ENCODE measurements around the gene PRKAA1. TPM values are rescaled to one million over a fixed set of nuclear protein-coding genes. Genes with fewer than 3 reads are reported as not detected.

Gene PRKAA1
- total RNA-seq, 2 donors from 2014 or later = 39.2 to 60.3 TPM

DNA sequence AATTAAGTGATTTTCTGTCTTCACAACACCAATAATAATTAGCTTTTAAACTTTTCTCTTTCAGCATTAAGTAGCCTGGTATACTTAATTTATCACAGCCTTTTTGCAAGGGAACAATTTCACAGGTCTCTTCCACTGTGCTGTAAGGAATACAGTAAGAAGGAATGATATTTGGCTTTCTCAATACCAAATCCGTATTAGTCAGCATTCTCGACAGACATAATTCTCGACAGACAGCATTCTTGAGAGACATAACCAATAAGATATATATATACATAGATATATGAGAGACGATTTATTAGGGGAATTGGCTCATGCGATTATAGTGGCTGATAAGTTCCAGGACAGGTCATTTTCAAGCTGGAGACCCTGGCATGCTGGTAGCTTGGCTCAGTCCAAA is 18.0 kb downstream of the PRKAA1 start:
- no peak for ATAC-seq (replicated peaks)
- no peaks in the 10 kb centered on the region for H3K9me3 Mint-ChIP-seq
- peaks cover 30% of the 10 kb centered on the region for H3K36me3 Mint-ChIP-seq (ENCODE audit: low read depth)
- no peaks in the 10 kb centered on the region for H3K27me3 Mint-ChIP-seq
- H3K4me1 Mint-ChIP-seq = peaks cover 34% of the 10 kb centered on the region
- no peak overlapping the region for H3K27ac Mint-ChIP-seq
- no peak overlapping the region for H3K4me3 Mint-ChIP-seq

DNA sequence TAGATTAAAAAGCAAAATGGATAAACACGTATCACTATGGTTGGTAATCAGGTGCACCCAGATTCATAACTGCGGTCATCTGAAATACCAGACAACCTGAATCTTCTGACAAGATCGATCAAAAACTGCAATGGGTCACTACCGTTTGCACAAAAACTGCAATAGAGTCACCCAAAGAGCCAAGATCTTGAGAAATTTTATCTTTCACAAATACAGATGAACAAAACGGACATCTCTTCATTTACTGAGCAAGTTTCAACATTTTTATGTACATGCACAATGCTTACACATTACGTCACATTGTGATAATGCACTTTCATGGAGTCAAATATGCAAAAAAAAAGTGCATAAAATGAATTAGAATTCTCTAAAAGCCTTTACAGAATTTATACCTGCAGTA is 18.6 kb downstream of the PRKAA1 start:
- H3K4me1 Mint-ChIP-seq = peaks cover 32% of the 10 kb centered on the region
- H3K36me3 Mint-ChIP-seq (ENCODE audit: low read depth) = peaks cover 37% of the 10 kb centered on the region
- no peak overlapping the region for H3K27ac Mint-ChIP-seq
- no peaks in the 10 kb centered on the region for H3K9me3 Mint-ChIP-seq
- ATAC-seq (replicated peaks) = no peak
- H3K4me3 Mint-ChIP-seq = no peak overlapping the region
- no peaks in the 10 kb centered on the region for H3K27me3 Mint-ChIP-seq

DNA sequence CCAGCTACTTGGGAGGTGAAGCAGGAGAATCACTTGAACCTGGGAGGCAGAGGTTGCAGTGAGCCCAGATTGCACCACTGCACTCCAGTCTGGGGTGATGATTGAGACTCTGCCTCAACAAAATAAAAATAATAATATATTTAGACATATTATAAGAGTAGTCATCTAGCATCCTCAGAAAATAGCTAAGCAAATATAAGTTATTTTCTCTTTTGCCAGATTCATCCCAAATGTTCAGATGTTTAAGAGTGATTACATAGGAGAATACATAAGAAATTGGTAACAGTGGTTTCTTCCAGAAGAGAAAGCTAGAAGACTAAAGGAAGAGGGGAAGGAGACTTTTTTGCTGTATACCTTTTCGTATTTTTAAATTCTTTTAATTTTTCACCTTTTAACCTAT is 20.0 kb downstream of the PRKAA1 start:
- Mint-ChIP-seq H3K4me3 (no peak overlapping the region), H3K27me3 (no peaks in the 10 kb centered on the region), H3K4me1 (peaks cover 25% of the 10 kb centered on the region), H3K9me3 (no peaks in the 10 kb centered on the region), H3K27ac (no peak overlapping the region), H3K36me3 (ENCODE audit: low read depth) (peaks cover 51% of the 10 kb centered on the region)
- ATAC-seq (replicated peaks) = no peak

DNA sequence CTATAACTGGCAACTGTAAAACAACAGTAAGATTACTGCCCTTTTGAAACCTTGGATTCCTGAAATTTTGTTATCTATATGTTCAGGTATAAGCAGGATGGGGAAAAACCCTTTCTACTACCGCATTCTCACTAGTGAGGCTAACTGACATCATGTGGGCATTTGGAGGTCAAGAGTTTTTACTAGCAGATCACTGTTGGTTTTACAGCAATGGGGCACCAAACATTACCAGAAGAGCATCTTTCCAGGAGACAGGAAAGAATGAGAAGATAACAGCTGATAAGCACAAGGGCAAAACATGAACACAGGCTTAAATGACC is 21.6 kb downstream of the PRKAA1 start:
- H3K36me3 Mint-ChIP-seq (ENCODE audit: low read depth) = peaks cover 62% of the 10 kb centered on the region
- H3K9me3 Mint-ChIP-seq = no peaks in the 10 kb centered on the region
- peak; percentile 61 for ATAC-seq (replicated peaks)
- H3K27me3 Mint-ChIP-seq = no peaks in the 10 kb centered on the region
- H3K4me3 Mint-ChIP-seq = peak overlapping the region; percentile 26
- peak overlapping the region; percentile 37 for H3K27ac Mint-ChIP-seq
- peaks cover 16% of the 10 kb centered on the region for H3K4me1 Mint-ChIP-seq

DNA sequence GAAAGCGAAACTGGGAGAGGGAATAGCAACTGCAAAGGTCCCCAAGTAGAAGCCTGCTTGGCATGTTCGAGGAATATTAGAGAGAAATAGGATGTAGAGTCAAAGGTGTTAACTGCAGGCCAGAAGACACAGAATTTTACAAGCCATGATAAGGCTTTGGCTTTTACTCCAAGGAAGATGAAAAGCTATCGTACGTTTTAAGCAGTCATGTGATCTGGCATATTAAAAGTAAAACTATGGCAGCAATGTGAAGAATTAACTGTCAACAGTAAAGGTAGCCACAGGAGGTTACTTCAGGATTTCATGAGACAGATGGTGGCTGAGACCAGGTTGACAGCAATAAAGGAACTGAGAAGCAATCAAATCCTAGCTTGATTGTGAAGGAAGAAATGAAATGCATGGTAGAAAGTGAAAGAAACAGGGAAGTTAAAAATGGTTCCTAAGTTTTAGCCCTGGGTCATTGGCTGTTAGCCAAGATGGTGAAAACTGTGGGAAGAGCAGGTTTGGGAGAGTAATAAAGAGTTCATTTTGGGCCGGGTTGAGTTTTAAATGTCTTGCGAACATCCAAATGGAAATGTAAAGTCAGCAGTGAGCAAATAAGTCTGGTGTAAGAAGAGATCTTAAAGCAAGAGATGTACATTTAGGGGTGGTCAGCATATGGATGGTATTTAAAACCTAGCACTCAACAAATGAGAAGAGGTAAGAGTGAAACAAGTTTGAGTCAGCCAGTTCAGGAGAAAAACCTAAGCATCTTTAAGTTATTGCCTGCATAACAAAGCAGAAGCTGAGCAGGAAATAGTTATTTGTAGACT is 22.1 kb downstream of the PRKAA1 start:
- H3K4me3 Mint-ChIP-seq = peak overlapping the region; percentile 26

DNA sequence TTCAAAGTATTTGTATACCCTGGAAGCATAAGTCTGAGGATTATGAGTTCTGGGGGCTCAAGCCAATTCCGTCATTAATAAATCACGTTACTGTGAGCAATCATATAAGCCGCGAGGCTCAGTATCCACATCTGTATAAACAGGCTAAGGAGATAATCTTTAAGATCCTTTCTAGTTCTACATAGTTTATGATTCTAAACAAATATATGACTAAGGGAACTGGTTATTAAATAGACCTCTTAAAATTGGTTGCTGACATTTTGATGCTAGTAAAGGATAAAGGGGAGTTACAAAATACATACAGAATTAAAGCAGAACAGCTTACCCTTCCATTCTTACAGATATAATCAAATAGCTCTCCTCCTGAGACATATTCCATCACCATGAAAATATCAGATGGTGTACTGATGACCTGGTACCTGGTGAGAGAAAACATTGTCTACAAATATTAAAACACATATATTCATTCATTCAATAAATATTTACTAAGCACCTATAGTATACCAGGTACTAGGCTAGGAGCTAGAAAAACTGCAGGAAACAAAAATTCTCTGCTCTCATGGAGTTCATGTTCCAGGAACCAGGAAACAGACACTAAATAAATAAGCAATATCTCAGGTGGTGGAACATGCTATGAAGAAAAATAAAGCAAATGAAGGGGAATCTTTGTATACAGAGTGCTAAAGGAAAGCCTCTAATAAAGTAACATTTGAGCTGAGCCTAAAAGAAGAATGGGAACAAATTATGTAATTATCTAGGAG is 22.9 kb downstream of the PRKAA1 start:
- no peak for ATAC-seq (replicated peaks)
- Mint-ChIP-seq H3K27ac (peak overlapping the region; percentile 37), H3K9me3 (no peaks in the 10 kb centered on the region)

More for the DNA sequence above, 22.1 kb downstream of the PRKAA1 start:
- Mint-ChIP-seq H3K9me3 (no peaks in the 10 kb centered on the region), H3K27ac (peak overlapping the region; percentile 37), H3K36me3 (ENCODE audit: low read depth) (peaks cover 66% of the 10 kb centered on the region), H3K27me3 (no peaks in the 10 kb centered on the region), H3K4me1 (peaks cover 16% of the 10 kb centered on the region)
- ATAC-seq (replicated peaks) = peak; percentile 76

DNA sequence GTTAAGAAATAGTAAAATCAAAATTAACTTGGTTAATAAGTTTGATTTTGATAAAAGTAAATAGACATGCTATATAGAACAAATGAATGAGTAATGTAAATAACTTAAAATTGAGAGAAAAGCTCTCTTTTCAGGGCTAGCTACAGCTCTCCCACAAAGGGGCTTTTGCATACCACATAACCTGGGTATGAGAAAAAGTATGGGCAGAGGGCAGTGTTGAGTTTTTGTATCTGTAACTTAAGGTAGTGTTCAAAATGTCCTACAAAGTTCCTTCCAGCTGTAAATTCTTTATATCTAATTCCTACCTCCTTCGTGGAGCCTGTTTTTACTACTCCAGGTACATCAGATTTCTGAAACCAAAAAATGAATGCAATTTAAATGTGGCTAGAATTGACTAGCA is 23.6 kb downstream of the PRKAA1 start:
- no peak for ATAC-seq (replicated peaks)
- Mint-ChIP-seq H3K27ac (no peak overlapping the region), H3K4me1 (peaks cover 16% of the 10 kb centered on the region), H3K4me3 (no peak overlapping the region), H3K9me3 (no peaks in the 10 kb centered on the region), H3K27me3 (no peaks in the 10 kb centered on the region), H3K36me3 (ENCODE audit: low read depth) (peaks cover 78% of the 10 kb centered on the region)

More for the DNA sequence above, 22.9 kb downstream of the PRKAA1 start:
- Mint-ChIP-seq H3K4me3 (peak overlapping the region; percentile 26), H3K36me3 (ENCODE audit: low read depth) (peaks cover 71% of the 10 kb centered on the region), H3K27me3 (no peaks in the 10 kb centered on the region), H3K4me1 (peaks cover 16% of the 10 kb centered on the region)

DNA sequence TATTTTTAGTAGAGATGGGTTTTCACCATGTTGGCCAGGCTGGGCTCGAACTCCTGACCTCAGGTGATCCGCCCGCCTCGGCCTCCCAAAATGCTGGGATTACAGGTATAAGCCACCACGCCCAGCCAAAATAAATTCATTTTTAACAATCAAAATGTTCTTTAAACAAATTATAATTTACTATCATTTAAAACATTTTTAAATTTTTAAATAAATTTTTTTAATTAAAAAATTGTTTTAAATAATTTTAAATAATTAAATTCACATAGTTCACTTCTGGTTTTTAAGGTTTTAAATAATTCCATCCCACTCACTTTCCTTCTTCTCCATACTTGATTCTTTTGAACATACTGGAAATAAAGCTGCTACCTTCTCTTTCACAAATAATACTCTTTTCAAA is 27.4 kb downstream of the PRKAA1 start:
- Mint-ChIP-seq H3K27ac (no peak overlapping the region), H3K4me3 (no peak overlapping the region), H3K36me3 (ENCODE audit: low read depth) (peaks cover 93% of the 10 kb centered on the region), H3K27me3 (no peaks in the 10 kb centered on the region), H3K4me1 (peaks cover 4% of the 10 kb centered on the region), H3K9me3 (no peaks in the 10 kb centered on the region)
- ATAC-seq (replicated peaks) = no peak

DNA sequence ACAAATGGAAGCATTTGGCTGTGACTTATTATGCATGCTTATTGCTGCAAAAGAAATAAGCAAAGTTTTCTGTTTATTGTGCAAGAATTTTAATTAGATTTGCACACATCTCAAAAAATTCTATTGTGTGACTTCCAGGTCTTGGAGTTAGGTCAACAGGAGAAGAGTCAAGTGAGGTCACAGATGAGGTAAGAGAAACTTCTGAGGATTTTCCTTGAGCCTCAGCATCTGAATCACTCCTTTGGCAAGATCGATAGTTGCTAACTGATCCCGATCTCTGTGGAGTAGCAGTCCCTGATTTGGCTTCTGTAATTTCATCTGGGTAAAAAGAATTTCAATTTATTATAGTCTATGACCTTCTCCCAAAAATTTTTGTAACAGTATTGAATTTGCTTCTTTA is 35.5 kb downstream of the PRKAA1 start:
- H3K4me3 Mint-ChIP-seq = no peak overlapping the region
- no peaks in the 10 kb centered on the region for H3K4me1 Mint-ChIP-seq
- no peaks in the 10 kb centered on the region for H3K9me3 Mint-ChIP-seq
- peaks cover 90% of the 10 kb centered on the region for H3K36me3 Mint-ChIP-seq (ENCODE audit: low read depth)
- no peaks in the 10 kb centered on the region for H3K27me3 Mint-ChIP-seq
- no peak for ATAC-seq (replicated peaks)
- no peak overlapping the region for H3K27ac Mint-ChIP-seq

DNA sequence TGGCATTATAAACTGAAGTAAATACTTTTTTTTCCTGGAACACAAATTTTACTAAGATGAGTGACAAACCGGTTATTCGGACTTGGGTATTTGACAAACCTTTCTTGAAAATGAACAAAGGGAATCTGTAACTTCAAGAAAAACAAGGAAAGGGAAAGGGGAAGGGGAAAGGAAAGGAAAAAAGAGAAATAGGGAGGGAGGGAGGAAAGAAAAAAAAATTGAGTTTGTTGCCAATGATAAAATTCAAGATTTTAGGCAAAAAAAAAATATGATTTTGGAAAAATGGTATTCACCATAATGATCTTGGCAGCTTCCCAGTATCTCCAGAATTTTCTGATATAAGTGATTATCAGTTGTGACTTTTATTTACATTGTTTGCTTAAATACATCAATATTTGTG is 40.8 kb downstream of the PRKAA1 start:
- no peak for ATAC-seq (replicated peaks)
- H3K4me1 Mint-ChIP-seq = peaks cover 12% of the 10 kb centered on the region
- H3K9me3 Mint-ChIP-seq = no peaks in the 10 kb centered on the region
- peak overlapping the region; percentile 16 for H3K27ac Mint-ChIP-seq
- H3K27me3 Mint-ChIP-seq = no peaks in the 10 kb centered on the region
- no peak overlapping the region for H3K4me3 Mint-ChIP-seq
- peaks cover 49% of the 10 kb centered on the region for H3K36me3 Mint-ChIP-seq (ENCODE audit: low read depth)

DNA sequence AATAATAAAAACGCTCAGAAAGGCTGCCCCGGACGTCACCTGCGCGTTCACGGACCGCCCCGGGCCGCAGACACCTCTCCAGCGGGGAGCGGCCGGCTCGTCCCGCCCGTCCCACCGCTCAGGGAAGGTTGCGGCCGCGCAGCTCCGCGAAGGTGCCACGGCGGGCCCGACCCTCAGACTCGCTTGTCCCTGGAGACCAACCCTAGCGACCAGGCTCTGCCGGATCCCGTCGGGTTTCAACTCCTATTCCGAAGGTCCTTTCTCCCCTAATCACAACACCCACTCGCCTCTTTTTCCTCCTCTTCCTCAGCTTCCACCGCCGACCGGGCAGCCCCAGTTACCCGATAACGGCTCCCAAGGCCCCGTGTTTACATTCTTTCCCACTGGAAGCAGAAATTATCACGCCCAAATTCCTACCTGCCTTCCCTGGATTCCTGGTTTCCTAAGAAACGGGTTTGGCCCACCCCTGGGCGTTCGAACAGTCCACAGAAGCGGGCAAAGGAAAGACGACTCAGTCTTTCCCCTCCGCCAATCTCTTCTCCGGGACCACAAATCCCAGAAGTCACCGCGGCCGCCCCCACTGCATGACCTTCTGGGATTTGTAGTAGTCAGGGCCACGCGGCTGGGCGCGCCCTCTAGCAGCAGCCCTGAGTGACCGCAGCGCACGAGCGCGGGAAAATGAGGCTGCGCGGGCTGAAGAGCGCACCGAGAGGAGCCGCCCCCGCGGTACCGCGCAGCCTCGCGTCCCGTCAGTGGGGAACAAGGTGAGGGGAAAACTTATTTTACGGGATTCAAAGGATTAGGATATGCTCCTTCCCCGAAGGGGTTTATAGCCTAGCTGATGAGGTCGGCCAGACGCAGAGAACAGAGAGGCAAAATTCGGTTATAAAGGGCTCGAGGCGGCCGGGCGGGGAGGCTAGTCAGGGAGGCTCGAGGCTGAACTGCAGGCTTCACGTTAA is 42.5 kb downstream of the PRKAA1 start, which contains the start of gene TTC33:
Gene TTC33 (minus strand): TSS at position 555 of the 959 bp plus-strand sequence. CDS start 8,943 bp downstream, outside the sequence.
- peaks cover 42% of the 10 kb centered on the region for H3K36me3 Mint-ChIP-seq (ENCODE audit: low read depth)
- peak; percentile 90 for ATAC-seq (replicated peaks)
- peaks cover 22% of the 10 kb centered on the region for H3K4me1 Mint-ChIP-seq
- H3K4me3 Mint-ChIP-seq = no peak within 1 kb of the TSS
- H3K27ac Mint-ChIP-seq = no peak within 1 kb of the TSS
- H3K9me3 Mint-ChIP-seq = no peaks in the 10 kb centered on the region
- no peaks in the 10 kb centered on the region for H3K27me3 Mint-ChIP-seq

DNA sequence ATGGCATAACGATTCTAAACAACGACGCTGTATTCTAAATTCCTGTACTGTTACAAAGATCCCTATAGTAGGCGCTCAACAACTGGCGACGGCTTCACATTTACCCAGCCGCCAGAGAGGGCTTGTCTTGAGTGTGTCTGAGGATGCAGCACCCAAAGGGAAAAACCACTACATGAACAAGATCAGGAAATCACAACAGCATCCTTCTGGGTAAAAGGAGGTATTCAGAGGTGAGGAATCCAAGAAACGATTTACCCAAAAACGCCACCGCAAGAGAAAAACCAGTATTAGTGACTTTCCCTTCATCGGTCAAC is 43.1 kb downstream of the PRKAA1 start:
- Mint-ChIP-seq H3K9me3 (no peaks in the 10 kb centered on the region), H3K27me3 (no peaks in the 10 kb centered on the region), H3K36me3 (ENCODE audit: low read depth) (peaks cover 41% of the 10 kb centered on the region), H3K4me3 (no peak overlapping the region), H3K27ac (no peak overlapping the region), H3K4me1 (peaks cover 26% of the 10 kb centered on the region)
- ATAC-seq (replicated peaks) = peak; percentile 76

DNA sequence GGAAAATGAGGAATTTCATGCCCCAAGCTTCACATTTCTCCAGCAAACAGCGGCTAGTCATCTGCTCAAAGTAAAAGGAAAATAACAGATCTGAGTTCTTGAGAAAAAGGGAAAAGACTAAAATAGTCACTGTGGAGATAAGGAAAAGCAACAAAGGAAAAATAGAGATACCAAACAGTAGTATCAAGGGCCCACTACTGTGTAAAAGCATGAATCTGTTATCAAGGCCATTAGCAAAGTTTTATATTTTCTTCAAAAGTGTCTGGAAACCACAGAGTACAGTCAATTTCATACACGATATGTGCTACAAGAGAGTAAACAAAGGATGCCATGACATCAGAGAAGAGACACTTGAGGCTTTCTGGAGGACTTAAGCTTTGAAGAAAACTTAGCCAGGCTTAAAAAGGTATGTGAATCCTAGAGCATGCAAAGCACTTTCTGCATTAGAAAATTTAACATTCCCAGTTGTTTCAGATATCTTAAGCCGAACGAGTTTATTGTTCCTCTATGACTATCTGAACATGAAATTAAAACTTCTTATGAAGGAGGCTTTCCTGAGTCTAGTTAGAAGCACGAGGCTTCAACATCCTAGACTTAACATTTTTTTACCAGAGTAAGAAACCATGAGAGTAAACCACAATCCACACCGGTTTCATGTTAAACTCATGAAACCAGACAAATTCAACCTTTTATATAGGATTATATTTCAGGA is 43.6 kb downstream of the PRKAA1 start:
- ATAC-seq (replicated peaks) = peak; percentile 49
- H3K4me3 Mint-ChIP-seq = no peak overlapping the region
- H3K4me1 Mint-ChIP-seq = peaks cover 26% of the 10 kb centered on the region
- no peaks in the 10 kb centered on the region for H3K27me3 Mint-ChIP-seq
- H3K9me3 Mint-ChIP-seq = no peaks in the 10 kb centered on the region
- peaks cover 36% of the 10 kb centered on the region for H3K36me3 Mint-ChIP-seq (ENCODE audit: low read depth)
- H3K27ac Mint-ChIP-seq = no peak overlapping the region

DNA sequence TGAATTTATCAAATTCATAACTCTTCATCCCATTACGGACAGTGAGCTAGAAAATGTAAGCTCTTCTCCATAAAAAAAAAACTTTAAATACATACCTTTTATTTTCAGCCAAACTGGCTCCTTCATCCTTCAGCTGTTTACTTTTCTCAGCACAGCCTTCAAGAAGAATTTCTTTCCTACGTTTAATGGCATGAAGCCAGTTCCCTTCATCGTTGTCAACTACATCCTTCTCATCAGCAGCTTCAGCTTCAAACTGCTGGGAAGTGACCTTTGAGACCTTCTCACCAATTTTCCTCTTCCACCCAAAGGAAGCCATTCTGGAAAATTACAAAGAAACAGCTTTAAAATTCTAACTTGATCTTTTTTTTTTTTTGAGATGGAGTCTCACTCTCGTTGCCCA is 51.5 kb downstream of the PRKAA1 start:
- no peaks in the 10 kb centered on the region for H3K27me3 Mint-ChIP-seq
- no peak overlapping the region for H3K4me3 Mint-ChIP-seq
- H3K36me3 Mint-ChIP-seq (ENCODE audit: low read depth) = peaks cover 72% of the 10 kb centered on the region
- H3K4me1 Mint-ChIP-seq = peaks cover 25% of the 10 kb centered on the region
- no peak overlapping the region for H3K27ac Mint-ChIP-seq
- H3K9me3 Mint-ChIP-seq = no peaks in the 10 kb centered on the region
- no peak for ATAC-seq (replicated peaks)
